ENCODE measurements around the gene FLAD1. TPM values are rescaled to one million over a fixed set of nuclear protein-coding genes. Genes with fewer than 3 reads are reported as not detected.

Gene FLAD1
- total RNA-seq, 4 donors from 2014 or later = 26.6 to 36.8 (median 31.7) TPM

- intact Hi-C loops (cut with DNase I; ENCODE audit: low total_unique reads) (no loop called here), in situ Hi-C loops (cut with MboI; ENCODE audit: low sequenced_read_pairs in 4 of 4) (no loop called here)
- H3K4me3 ChIP-seq = no peak overlapping the region
- H3K9me3 ChIP-seq = no peaks in the 10 kb centered on the region
- H3K4me1 ChIP-seq = no peaks in the 10 kb centered on the region
- H3K27me3 ChIP-seq = no peaks in the 10 kb centered on the region
- DNase-seq (no peak), ATAC-seq (no peak)
- H3K36me3 ChIP-seq = no peaks in the 10 kb centered on the region
- TF ChIP-seq POLR2A (IDR thresholded peaks at IDR 0.05) (no peak), CTCF (IDR thresholded peaks at IDR 0.05 in 4 of 5, conservative IDR thresholded peaks at IDR 0.05 in 1 of 5) (no peak)
- H3K27ac ChIP-seq = no peak overlapping the region
These were observed 46.5 kb downstream of the FLAD1 start for GRCh38 chr1:155029513-155030242.

- Histone ChIP-seq H3K36me3 (no peaks in the 10 kb centered on the region), H3K27me3 (no peaks in the 10 kb centered on the region), H3K4me1 (no peaks in the 10 kb centered on the region), H3K4me3 (no peak overlapping the region), H3K27ac (no peak overlapping the region), H3K9me3 (no peaks in the 10 kb centered on the region)
- ATAC-seq = no peak
- intact Hi-C loops (cut with DNase I; ENCODE audit: low total_unique reads) (no loop called here), in situ Hi-C loops (cut with MboI; ENCODE audit: low sequenced_read_pairs in 4 of 4) (no loop called here)
- no peak for DNase-seq
- TF ChIP-seq CTCF (IDR thresholded peaks at IDR 0.05 in 4 of 5, conservative IDR thresholded peaks at IDR 0.05 in 1 of 5) (no peak), POLR2A (IDR thresholded peaks at IDR 0.05) (no peak)
These were observed 47.2 kb downstream of the FLAD1 start for GRCh38 chr1:155030243-155030795.

- no peaks in the 10 kb centered on the region for H3K36me3 ChIP-seq
- H3K27me3 ChIP-seq = no peaks in the 10 kb centered on the region
- no peaks in the 10 kb centered on the region for H3K9me3 ChIP-seq
- TF ChIP-seq POLR2A (IDR thresholded peaks at IDR 0.05) = no peak
- TF ChIP-seq CTCF (IDR thresholded peaks at IDR 0.05 in 4 of 5, conservative IDR thresholded peaks at IDR 0.05 in 1 of 5) = no peak
- intact Hi-C loops (cut with DNase I; ENCODE audit: low total_unique reads) (no loop called here), in situ Hi-C loops (cut with MboI; ENCODE audit: low sequenced_read_pairs in 4 of 4) (no loop called here)
- no peak overlapping the region for H3K4me3 ChIP-seq
- no peaks in the 10 kb centered on the region for H3K4me1 ChIP-seq
- H3K27ac ChIP-seq = no peak overlapping the region
- no peak for ATAC-seq
- no peak for DNase-seq
These were observed 47.8 kb downstream of the FLAD1 start for GRCh38 chr1:155030899-155031298.

GRCh38 chr1:155032886-155033285 lies 49.7 kb downstream of the FLAD1 start:
- no peak overlapping the region for H3K27ac ChIP-seq
- no peak overlapping the region for H3K4me3 ChIP-seq
- in situ Hi-C loops (cut with MboI; ENCODE audit: low sequenced_read_pairs in 4 of 4) = no loop called here
- no peaks in the 10 kb centered on the region for H3K36me3 ChIP-seq
- H3K27me3 ChIP-seq = no peaks in the 10 kb centered on the region
- no peak for DNase-seq
- TF ChIP-seq CTCF (IDR thresholded peaks at IDR 0.05 in 4 of 5, conservative IDR thresholded peaks at IDR 0.05 in 1 of 5) (no peak), POLR2A (IDR thresholded peaks at IDR 0.05) (no peak)
- ATAC-seq = no peak
- no peaks in the 10 kb centered on the region for H3K9me3 ChIP-seq
- intact Hi-C loops (cut with DNase I; ENCODE audit: low total_unique reads) = no loop called here
- H3K4me1 ChIP-seq = no peaks in the 10 kb centered on the region

Measured in gastrocnemius medialis (tissue), 4 donors.